AG08396 (cell line): ENCODE measurements around the gene OLFM1.
"Not testable (repeated sequence)": the region's sequence is repeated elsewhere in the genome, so short reads cannot be mapped to it uniquely, and the experiment has no call there.

Experiments used
- DNase-seq: peaks from one replicate; pipeline ENCODE4 v3.0.0; 2012; ENCODE audit warnings: low spot score, mixed read lengths

The OLFM1 gene

GRCh38 chr9:135134268-135135022 is 47.0 kb downstream of the OLFM1 start:
- no peak for DNase-seq

GRCh38 chr9:135135171-135135928 is 47.9 kb downstream of the OLFM1 start:
- no peak for DNase-seq

DNA sequence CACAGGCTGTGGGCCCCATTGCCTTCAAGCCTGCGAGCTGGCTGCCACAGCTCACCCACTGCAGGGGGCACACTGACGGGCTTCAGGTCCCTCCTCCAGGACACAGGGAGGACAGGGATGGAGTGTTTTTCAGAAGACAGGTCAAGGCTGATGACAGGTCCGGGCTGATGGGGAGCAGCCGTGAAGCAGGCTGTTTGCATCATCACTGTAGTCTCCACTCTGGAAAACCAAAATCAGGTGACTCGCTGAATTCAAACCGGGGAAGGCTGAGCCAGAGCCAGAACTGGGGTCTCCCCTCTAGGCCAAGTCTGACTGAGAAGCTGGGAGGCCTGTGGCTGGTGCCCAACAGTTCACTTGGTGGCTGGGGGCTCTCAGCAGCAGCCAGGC is 48.5 kb downstream of the OLFM1 start:
- no peak for DNase-seq

DNA sequence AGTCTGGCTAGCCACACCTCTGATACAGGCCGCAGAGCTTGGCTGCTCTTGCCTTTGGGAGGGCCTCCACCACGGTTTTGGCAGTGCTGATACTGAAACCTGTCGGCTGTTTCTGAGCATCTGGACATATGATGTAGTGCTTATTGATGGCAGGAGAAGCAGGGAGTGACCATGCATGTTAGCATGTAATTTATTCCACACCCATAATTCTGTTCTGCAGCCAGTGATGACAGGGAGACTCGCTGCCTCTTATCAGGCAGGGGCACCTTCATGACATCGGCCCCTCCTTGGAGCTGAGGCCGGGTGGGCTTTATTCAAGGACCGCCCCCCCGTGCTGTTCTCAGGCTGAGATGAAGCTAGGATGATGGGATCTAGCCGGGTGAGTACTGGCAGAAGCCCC is 49.0 kb downstream of the OLFM1 start:
- no peak for DNase-seq

DNA sequence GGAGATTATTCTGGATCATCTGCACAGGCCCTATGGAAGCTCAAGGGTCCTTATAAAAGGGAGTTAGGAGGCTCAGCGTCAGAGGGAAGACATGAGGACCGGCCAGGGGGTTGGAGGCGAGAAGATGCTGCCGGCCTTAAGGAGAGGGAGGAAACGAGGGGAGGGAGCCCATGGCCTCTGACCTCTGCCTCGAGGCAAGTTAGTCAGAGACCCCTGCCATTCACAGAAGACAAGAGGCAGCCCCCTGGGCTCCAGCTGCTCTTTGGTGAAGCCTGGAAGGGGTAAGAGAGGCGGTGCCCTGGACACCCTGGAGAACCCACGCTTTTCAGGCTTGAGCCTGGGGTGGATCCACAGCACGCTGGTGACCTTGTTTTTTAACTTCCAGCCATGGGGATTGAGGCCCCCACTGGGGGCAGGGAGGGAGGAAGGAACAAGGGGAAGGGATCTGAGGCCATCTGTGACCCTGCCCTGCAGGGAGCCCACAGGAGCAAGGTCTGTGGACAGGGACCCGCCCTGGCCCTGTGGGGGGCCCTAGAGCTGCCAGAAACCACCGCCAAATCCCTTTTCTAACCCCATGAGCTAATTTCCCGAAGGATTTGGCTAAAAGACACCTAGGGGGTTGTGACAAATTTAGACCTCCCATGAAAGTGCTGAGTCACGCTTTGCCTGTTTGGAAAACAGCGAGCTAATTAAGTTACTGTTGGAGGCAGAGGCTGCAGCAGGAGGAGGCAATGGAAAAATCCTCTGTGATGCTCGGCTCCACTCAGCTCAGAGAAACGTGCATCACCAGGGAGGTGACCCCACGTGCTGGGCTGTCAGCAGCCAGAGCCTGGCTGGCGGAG is 49.7 kb downstream of the OLFM1 start:
- no peak for DNase-seq

GRCh38 chr9:135138078-135138855 is 50.8 kb downstream of the OLFM1 start:
- no peak for DNase-seq

DNA sequence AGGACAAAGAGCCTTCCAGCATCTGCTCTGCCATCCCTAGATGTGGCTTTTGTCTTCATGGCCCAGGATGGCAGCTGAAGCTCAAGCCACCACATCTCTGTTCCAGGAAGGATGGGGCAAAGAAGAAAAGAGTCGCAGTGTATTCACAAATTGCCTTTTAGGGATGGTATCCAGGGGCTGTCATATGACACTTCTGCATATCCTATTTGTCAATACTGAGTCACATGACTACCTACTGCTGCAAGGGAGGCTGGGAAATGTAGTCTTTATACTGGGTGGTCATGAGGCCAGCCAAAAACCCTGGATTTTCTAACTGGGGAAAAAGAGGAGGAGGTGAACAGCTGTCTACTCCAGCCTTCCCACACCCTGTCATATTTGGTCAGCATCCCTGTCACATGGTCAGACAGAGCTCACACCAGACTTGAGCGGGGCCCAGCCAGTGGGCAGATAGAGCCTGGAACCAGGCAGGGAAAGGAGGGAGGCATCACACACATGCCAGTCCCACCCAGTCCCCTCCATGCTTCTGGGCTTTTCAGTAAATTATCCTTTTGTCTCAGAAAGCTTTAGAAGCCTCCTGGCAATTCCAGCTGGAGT is 52.0 kb downstream of the OLFM1 start:
- no peak for DNase-seq

DNA sequence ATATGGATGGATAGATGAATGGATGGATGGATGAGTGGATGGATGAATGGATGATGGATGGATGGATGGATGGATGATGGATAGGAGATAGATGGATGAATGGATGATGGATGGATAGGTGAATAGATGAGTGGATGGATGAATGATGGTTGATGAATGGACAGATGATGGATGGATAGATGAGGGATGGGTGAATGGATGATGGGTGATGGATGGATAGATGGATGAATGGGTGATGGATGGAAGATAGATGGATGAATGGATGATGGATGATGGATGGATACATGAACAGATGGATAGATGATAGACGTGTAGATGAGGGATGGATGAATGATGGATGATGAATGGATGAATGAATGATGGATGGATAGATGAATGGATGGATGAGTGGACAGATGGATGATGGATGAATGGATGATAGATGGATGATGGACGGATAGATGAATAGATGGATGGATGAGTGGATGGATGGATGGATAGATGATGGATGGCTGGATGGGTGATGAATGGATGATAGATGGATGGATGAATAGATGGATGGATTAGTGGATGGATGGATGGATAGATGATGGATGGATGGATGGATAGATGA is 53.8 kb downstream of the OLFM1 start:
- no peak for DNase-seq

DNA sequence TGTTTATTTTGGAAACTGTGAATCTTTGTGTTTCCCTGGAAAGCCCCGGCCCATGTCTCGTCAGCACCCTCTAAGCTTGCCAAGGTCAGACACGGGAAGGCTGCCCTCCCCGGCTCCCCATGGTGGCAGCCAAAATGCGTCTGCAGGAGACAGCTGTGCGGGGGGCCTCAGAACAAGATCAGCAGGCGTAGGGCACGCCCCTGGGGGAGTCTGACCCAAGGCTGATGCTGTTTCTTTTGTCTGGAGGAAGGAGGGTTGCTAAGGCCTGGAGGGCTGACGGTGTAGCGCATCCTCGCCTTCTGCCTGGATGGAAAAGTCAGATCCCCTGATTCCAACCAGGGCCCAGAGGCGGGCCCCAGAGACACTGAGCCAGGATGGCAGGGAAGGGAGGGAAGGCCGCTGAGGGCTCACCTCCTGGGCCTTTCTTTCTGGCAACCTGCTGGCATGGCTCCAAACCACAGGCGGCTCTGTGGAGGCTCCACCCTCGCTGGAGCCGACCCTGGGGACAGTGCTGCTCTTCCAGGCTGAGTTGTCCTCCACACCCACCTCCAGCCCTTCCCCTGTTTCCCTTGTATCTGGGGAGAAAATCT is 57.2 kb downstream of the OLFM1 start:
- DNase-seq, result no peak

DNA sequence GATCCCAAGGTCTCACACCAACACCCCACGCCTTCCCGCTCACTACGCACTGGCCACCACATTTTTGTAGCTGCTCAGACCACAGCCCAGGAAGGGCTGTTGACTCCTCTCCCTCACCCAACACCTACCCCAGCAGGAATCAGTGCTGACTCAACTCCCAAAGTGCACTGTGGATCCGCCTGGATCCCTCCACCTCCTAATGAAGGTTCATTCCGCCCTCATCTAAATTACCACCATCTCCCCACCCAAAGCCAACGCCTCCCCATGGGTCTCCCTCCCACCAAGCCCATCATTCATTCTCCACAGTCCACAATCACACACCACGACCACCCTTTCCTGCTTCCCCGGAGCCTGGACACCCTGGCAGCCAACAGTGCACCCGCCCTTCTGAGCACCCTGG is 57.8 kb downstream of the OLFM1 start:
- no peak for DNase-seq

DNA sequence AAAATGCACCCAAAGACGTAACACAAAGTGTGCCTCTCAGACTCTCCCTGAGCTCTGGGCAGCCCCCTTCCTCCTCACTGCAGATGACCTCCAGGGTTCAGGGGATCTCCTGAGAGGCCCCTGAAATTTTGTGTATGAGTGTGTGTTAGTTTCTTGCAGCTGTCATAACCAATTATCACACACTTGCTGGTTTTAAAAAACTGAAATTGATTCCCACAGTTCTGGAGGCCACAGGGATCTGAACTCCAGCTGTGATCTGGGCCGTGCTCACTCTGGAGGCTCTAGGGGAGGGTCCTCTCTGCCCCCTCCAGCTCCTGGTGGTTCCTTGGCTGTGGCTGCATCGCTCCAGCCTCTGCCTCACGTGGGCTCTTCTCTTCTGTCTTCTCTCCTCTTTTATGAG is 58.8 kb downstream of the OLFM1 start:
- no peak for DNase-seq

DNA sequence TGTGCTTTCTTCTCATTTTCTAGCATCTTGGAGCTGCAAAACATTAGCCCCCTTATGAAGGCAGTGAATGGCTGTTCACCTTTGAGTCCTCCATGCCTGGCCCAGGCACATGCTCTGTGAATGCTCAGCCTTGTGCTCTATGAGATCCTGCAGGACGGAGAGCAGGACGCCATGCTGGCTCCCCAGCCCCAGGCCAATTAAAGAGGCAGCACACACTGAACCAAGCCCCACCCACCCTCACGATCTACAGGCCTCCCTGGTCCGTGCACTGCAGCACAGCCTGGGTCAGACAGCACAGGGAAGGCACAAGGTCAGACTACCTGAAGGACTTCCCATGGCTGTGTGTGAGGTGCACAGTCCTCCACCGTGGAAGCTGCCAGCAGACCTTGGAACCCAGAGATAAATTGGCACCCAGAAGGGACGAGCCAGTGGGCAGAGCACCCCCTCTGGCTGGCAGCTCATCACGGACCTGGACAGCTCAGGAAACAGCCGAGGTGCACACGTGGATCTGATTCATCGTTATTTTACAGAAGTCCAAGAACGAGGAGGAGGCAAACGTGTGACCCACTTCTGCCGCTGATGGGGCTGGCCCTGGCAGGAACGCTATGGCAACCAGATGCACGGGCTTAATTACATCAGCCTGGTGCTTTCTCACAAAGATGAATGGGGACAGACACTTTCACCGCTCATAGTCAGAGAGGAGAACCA is 59.5 kb downstream of the OLFM1 start:
- DNase-seq, result no peak

- no peak for DNase-seq
Observed at GRCh38 chr9:135147474-135147805, 60.0 kb downstream of the OLFM1 start.

DNA sequence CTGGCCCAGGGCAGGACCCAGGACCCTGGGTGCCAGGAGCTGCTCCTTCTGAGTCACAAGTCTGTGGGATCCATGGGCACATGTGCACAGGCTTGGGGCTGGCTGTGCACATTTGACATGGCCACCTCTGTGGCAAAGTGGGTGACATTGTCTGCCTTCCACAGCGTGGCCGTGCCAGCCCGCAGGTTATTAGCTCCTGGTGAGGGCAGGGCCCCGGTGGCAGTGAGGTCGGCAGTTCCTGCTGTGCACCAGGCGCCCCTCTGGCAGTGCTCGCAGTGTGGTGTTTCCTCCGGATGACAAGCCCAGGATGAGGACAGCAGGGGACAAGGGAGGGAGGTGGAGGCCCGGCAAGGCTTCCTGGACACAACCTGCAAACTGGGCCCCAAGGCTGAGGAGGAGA is 60.5 kb downstream of the OLFM1 start:
- DNase-seq, result no peak

GRCh38 chr9:135148386-135148785 is 60.9 kb downstream of the OLFM1 start:
- DNase-seq, result no peak

DNA sequence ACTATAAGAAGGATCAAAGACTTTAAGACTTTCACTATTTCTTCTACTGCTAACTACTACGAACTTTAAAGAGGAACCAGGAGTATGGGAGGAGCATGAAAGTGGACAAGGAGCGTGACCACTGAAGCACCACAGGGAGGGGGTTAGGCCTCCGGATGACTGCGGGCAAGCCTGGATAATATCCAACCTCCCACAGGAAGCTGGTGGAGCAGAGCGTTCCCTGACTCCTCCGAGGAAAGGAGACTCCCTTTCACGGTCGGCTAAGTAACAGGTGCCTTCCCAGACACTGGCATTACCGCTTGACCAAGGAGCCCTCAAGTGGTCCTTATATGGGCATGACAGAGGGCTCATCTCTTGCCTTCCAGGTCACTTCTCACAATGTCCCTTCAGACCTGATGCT is 62.4 kb downstream of the OLFM1 start:
- DNase-seq, result not testable (repeated sequence)

GRCh38 chr9:135150981-135151380 is 63.5 kb downstream of the OLFM1 start:
- DNase-seq, result no peak

DNA sequence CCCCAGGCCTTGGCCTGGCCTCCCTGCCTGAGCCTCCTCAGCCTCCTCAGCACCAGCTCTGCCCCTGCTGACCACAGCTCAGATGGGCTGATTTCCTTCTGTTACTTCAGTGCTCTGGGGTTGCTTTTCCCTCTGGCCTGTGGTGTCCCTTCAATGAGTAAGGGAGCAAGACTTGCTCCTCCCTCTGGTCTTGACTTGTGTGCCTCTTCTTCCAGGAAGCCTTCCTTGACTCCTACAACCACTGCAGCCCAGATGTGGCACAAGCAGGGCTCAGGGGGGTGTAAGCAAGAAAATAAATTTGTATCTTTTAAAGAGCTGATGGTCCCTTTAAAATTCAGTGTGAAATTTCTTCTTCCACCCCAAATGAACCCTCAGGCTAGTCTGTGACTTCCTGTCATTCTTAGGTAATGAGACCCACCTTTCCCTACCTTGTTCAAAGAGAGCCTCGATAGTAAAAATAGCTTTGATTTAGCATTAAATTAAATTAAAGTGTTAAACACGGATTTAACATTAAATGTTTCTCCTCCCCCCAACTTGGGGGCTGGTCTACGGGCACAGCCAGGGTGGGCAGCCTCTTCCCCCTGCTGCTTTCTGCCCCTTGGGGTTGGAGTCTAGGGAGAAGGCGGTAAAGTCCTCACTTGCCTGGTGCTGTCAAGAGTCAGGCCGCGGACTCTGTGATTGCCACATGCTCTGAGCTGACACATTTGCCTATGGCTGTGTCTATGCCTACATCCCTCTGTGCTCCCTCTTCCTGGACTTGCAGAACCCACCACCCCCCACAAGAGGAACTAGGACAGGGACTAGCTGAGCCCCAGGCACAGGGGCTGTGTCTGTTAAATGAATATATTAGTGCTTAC is 64.5 kb downstream of the OLFM1 start:
- no peak for DNase-seq

GRCh38 chr9:135152614-135153334 is 65.3 kb downstream of the OLFM1 start:
- DNase-seq, result no peak
